Epidermal melanocyte (primary cell): ENCODE measurements around the gene AGAP2.
A peak's percentile ranks its signal among the peaks of the same experiment; 100 is the strongest.

Experiments
- DNase-seq: peaks from one replicate; pipeline ENCODE4 v3.0.0; 2011; ENCODE audit warnings: low spot score; ENCODE audit not compliant: insufficient read length

Gene AGAP2

GRCh38 chr12:57767876-57768275 is 29.3 kb upstream of the AGAP2 start:
- DNase-seq, result no peak

GRCh38 chr12:57767305-57767698 is 28.8 kb upstream of the AGAP2 start:
- no peak for DNase-seq

DNA sequence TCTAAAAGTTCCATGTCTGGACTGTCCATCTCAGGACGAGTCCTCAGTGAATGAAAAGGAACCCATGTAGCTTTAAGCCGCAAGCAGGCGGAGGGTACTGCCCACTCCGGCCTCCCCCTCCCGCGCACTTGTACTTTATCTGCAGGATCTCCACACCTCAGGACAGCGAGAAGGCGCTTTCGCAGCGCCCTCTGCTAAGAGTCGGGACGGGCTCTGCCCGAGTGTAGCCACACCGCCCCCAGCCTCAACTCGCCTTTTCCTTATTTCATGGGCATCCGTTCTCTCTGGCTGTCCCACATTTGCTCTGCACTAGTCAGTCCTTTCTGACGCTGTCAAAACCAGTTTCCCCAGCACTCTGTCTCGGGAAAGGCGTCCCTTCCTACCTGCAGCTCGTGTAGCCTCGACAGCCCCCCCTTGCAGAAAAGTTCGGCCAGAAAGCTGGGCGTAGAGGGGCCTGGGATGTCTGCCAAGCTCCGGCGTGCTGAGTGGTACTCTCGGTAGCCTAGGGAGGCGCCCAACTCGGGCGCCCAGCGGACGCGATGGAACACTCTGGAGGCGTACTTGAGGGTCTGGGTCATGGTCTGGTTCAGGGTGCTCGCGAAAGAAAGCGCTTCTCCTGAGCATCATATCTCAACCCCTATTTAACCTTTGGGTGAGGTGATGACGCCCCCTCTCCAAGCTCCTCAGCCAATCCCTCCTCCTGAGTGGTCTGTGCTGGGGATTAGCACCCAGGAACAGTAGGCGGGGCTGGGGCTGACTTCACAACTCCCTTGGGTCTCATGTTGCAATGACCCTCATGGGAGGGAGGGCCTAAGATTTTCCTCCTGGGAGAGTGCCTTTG is 28.1 kb upstream of the AGAP2 start, which contains the start of gene CYP27B1:
CYP27B1 (minus strand) TSS at position 615 of the 841 bp plus-strand sequence; CDS start at position 578, 37 bp downstream.
- no peak for DNase-seq

GRCh38 chr12:57765698-57766463 is 27.3 kb upstream of the AGAP2 start:
- DNase-seq, result no peak

DNA sequence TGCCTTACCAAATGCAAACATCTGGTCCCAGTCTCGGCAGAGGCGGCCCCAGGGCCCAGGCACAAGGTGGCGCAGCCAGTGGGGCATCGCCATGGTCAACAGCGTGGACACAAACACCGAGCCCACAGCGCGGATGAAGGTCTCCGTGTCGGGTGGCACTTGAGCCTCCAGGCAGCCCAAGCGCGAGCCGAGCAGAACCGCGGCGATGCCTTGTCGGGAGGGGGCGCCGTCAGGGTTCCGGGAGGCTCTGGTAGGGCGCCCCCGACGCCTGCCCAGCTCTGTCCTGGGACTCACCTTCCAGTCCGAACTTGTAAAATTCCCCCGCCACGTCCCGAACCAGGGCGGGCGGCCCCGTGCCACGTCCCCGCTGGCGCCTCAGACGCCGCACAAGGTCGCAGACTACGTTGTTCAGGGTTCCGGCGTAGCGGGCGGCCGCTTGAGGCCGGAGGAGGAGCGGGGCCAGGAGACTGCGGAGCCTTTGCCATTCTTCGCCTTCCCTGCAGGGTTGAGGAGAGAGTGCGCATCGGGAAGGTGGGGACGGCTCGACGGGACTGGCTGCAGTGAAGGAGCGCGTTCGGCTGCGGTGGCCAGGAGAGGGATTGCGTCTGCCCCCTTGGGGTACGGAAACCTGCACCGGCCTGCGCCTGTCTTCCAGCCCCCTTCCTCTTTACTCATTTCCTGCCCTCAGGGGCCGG is 26.6 kb upstream of the AGAP2 start:
- DNase-seq, result no peak

DNA sequence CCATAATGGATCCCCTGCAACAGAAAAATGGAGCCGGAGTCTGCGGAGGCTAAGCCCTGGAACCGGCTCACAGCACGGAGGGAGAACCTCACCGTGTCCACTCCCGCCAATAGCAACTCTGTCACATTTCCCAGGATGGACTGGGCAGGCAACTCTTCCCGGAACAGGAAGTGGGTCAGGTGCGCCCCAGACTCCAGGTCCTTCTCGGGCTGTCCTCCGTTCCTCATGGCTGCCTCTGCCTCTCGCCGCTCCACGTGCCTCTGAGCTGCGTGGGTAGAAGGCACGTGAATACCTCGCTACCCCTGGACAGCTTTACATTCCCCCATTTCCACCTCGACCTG is 26.1 kb upstream of the AGAP2 start:
- DNase-seq, result no peak

DNA sequence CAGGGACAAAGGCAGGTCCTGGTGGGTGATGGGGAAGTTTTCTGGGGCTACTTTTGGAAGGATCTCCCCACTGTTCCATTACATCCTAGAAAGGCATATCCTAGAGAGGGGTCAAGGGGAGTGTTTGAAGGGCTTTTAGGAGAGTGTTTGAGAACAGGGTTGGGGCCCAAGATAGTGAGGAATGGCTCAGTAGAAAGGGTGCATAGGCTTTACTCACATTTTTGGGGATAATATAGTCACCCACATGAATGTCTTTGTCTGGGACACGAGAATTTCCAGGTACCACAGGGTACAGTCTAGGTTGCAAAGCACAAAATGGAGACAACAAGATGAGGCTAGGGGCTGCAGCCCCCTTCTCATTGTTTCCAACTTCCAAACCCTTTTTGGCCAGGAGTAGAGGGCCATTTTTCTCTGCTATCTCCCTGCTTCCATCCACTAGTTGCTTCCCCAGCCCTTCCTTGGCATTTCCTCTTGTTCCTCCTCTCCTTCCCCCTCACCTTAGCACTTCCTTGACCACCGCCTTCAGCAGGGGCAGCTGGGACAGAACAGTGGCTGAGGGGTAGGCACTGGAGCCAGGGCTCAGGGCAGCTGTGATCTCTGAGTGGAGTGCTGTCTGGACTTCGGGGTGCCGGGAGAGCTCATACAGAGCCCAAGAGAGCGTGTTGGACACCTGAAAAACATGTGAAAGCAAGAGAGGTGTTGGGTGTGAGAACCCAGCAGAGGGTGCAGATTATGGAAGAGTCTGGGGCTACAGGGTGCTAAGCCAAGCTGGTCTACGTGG is 25.5 kb upstream of the AGAP2 start:
- no peak for DNase-seq

GRCh38 chr12:57762463-57762862 is 23.9 kb upstream of the AGAP2 start:
- no peak for DNase-seq

DNA sequence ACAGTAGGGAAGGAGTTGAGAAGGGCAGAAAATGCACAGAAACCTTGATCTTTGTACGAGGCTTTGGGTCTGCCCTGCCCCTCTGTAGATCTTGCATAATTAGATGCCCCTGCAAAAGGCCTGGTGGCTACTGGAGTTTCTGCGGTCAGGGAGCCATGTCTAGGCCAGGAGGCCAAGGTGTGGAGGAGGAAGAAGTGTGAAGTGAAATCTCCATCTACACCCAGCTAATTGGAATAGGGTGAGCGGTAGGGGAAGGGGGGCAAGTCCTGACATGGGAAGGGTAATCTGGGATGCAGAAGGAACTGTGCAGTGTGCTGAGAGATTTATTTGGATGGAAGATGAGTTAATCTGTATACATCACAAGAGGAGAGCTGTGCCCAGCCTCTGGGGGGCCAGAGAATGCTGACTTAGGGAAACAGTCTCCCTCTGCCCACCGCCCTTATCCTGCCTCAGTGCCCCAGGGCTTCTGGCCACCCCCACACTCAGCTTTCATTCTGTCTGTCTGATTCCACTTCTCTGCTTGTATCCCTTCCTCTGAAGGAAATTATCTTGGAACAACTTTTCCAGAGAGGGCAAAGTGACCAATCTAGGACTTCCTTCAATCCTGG is 23.0 kb upstream of the AGAP2 start:
- no peak for DNase-seq

DNA sequence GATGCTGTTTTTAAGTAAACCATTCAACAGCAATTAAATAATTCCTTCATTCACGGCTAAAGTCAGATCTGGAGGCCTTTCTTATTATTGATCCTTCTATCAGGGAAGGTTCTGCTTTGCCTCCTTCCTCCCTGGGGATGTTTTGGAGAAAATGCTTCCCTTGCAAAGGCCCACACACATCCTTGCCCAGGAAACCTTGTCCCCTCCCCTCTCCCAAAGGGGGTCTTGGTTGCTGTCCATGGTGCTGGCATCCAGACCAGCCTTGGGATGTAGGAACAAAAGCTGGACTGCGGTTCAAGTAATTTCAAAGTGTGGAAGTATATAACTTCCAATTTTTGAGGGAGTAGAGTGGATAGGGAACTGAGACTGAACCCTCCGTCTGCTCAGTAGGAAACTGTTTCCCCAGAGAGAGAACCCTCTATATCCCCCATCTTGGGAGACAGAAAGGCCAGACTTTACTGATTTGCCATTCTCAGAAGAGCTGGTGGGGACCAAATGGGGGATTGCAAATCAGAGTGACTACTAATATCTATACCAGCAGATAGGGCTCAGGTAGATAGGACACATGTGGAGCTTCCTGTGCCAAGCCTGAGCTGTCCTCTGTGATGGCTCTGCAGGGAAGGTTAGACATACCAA is 21.9 kb upstream of the AGAP2 start:
- DNase-seq, result no peak

DNA sequence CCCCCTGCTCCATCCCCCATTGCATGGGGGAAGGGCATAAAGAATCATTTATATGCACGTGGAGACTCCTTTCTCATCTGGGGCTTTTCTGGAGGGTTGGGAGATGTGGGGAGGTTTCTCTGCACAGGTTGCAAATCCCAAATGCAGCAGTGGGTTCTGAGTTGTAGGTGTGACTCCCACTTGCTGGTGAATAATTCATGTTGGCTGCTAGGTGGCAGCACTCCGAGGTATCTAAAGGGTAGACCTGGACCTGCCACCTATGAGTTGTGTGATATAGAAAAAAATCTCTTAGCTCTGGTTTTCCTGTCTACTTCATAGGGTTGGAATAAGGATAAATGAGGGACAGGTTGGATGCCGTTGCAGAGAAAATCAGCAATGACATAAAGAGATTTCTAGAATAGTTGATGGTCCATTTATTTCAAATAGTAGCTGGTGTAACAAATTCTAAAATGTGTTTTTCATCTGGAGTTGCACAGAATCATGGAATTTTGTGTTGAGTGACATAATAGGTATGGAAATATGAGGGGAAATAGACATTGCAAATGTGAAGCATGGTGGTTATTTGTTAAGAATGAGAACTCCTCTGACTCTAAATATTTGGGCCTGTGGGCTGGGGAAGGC is 20.9 kb upstream of the AGAP2 start:
- no peak for DNase-seq

DNA sequence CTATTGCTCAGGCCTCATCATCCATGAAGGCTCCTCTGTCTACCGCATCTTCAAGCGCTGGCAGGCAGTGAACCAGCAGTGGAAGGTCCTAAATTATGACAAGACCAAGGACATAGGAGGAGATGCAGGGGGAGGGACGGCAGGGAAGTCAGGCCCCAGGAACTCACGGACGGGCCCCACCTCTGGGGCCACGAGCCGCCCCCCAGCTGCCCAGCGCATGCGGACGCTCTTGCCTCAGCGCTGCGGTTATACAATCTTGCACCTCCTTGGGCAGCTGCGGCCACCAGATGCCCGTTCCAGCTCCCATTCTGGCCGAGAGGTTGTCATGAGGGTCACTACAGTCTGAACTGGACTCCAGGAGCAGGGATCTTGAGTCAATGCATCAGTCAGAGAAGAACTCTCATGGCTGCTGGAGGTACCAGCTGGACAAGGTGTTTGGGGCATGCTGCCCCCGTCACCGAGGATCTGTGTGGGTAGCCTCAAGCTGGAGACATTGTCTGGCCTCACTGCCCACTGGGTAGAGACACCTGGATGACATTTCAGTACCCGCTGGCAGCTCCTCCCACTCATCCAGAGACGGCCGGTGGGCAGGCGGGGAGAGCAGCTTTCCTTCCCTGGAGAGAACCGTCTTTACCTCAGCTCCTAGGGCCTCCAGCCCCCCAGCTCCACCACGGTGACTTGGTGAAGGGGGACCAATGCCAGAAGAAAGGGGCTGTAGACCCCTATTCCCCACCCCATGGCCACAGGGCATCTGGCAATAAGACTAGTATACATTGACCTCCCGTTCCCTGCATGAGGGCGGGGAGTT is 20.2 kb upstream of the AGAP2 start:
- no peak for DNase-seq

DNA sequence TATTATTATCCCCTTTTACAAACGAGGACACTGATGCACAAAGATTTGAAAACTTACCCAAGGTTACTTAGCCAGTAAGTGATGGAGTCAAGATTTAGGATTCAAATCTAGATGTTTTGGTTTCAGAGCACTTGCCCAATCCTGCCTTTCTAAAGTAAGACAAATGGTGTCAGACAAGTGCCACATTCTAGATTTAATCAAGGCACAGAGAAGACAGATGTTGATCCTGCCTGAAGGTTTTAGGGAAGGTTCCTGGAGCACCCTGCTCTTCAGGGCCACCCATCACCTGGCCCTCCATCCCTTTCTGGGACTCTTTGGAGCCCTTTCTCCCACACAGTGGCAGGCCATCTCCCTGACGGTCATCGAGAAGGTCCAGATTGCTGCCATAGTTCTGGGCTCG is 19.2 kb upstream of the AGAP2 start:
- DNase-seq, result no peak

GRCh38 chr12:57756406-57757341 is 18.1 kb upstream of the AGAP2 start:
- DNase-seq, result peak; percentile 85

DNA sequence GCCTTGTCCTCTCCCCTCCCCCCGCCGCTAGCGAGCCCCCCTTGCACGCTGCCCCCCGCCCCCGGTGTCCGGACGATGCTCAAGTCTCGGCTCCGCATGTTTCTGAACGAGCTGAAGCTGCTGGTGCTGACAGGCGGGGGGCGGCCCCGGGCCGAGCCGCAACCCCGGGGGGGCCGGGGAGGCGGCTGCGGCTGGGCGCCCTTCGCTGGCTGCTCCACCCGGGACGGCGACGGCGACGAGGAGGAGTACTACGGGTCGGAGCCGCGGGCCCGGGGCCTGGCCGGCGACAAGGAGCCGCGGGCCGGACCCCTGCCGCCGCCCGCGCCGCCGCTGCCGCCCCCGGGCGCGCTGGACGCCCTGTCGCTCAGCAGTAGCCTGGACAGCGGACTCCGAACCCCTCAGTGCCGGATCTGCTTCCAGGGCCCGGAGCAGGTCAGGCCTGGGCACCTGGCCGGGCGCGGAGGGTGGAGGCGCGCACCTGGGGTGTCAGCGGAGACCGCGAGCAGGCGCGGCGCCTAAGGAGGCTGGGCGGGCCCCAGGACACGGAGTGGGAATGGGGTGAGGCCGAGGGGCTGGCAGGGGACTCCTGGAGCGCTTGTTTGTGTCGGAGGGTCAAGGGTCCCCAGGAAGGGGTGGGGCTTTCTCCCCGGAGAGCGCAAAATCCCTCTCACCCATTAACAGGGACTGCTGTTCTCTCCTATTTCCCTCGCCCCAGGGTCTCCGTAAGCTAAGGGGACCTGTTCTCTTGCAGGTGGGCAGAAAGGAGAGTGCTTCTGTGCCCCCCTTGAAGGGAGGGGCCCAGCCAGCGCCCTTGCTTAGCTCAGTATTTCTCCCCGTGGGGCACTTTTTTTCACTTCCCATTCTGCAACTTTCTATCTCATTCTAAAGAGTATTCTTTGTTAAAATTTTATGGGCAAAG is 17.2 kb upstream of the AGAP2 start:
- DNase-seq, result no peak

- no peak for DNase-seq
Observed at GRCh38 chr12:57755194-57755453, 16.6 kb upstream of the AGAP2 start.
